GM19467 (cell line): ENCODE data around the gene MGST2.

Experiments used
- ATAC-seq: cut with Tn5 transposase; IDR thresholded peaks from one replicate; pipeline ENCODE4 v1.9.1; 2021; ENCODE audit warnings: mild to moderate bottlenecking, moderate library complexity; ENCODE audit not compliant: unreplicated experiment

MGST2 gene

GRCh38 chr4:139735381-139736273 is 70.0 kb downstream of the MGST2 start:
- ATAC-seq: no peak

- no peak for ATAC-seq
Measured at GRCh38 chr4:139736274-139736660, 70.6 kb downstream of the MGST2 start.

GRCh38 chr4:139736661-139737060 is 71.0 kb downstream of the MGST2 start:
- ATAC-seq: no peak

GRCh38 chr4:139738846-139739613 is 73.4 kb downstream of the MGST2 start:
- no peak for ATAC-seq

GRCh38 chr4:139740121-139740520 is 74.5 kb downstream of the MGST2 start:
- ATAC-seq: no peak

GRCh38 chr4:139740531-139741041 is 75.0 kb downstream of the MGST2 start:
- ATAC-seq: no peak

- ATAC-seq: no peak
Measured at GRCh38 chr4:139743027-139743426, 77.4 kb downstream of the MGST2 start.

- ATAC-seq: no peak
Measured at GRCh38 chr4:139744232-139744631, 78.6 kb downstream of the MGST2 start.

GRCh38 chr4:139745111-139745639 is 79.6 kb downstream of the MGST2 start:
- no peak for ATAC-seq

- no peak for ATAC-seq
Measured at GRCh38 chr4:139746431-139747171, 81.0 kb downstream of the MGST2 start.

- no peak for ATAC-seq
Measured at GRCh38 chr4:139749338-139749737, 83.7 kb downstream of the MGST2 start.

- no peak for ATAC-seq
Measured at GRCh38 chr4:139749835-139750498, 84.3 kb downstream of the MGST2 start.

- ATAC-seq: no peak
Measured at GRCh38 chr4:139753686-139754085, 88.1 kb downstream of the MGST2 start.
